ENCODE results near the gene TINAG. TPM values are rescaled to one million over a fixed set of nuclear protein-coding genes. Genes with fewer than 3 reads are reported as not detected.

TINAG gene
- total RNA-seq, 1 donor from 2014 or later = 0.41 TPM

DNA sequence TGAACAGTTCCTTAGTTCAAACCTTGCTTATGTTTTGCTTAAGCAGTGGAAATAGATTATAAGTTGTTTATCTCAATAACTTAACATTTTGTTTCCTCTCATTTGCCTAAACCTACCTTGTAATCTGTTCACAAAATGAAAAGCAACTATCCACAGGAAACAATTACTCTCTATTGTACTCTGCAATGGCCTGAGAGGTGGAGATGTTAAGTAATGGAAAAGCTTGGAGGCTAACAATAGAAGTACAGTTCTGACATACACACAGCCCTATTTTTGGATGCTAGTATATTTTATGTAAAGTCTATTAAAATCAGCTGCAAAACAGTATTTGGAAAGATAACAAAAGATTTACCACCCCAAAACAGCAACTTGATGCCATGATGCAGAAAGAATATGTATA is 82.1 kb downstream of the TINAG start:
- Histone ChIP-seq H3K27ac (replicated peaks) (no peak overlapping the region), H3K36me3 (no peaks in the 10 kb centered on the region), H3K27me3 (ENCODE audit: low read depth) (no peaks in the 10 kb centered on the region), H3K4me3 (no peak overlapping the region), H3K4me1 (no peaks in the 10 kb centered on the region), H3K9me3 (replicated peaks) (peaks cover 12% of the 10 kb centered on the region)
- no peak for DNase-seq
- intact Hi-C loops (cut with micrococcal nuclease) = no loop called here
- TF ChIP-seq CTCF (IDR thresholded peaks at IDR 0.05; ENCODE audit: borderline replicate concordance) = no peak

- Histone ChIP-seq H3K4me3 (no peak overlapping the region), H3K27ac (replicated peaks) (no peak overlapping the region), H3K9me3 (replicated peaks) (peaks cover 12% of the 10 kb centered on the region), H3K36me3 (no peaks in the 10 kb centered on the region), H3K4me1 (no peaks in the 10 kb centered on the region), H3K27me3 (ENCODE audit: low read depth) (no peaks in the 10 kb centered on the region)
- intact Hi-C loops (cut with micrococcal nuclease) = no loop called here
- no peak for DNase-seq
- TF ChIP-seq CTCF (IDR thresholded peaks at IDR 0.05; ENCODE audit: borderline replicate concordance) = no peak
Observed at GRCh38 chr6:54391577-54391976, 83.3 kb downstream of the TINAG start.

- no peak for TF ChIP-seq CTCF (IDR thresholded peaks at IDR 0.05; ENCODE audit: borderline replicate concordance)
- H3K4me3 ChIP-seq = no peak overlapping the region
- H3K9me3 ChIP-seq (replicated peaks) = peaks cover 5% of the 10 kb centered on the region
- no peak overlapping the region for H3K27ac ChIP-seq (replicated peaks)
- H3K36me3 ChIP-seq = no peaks in the 10 kb centered on the region
- no peaks in the 10 kb centered on the region for H3K27me3 ChIP-seq (ENCODE audit: low read depth)
- H3K4me1 ChIP-seq = no peaks in the 10 kb centered on the region
- no peak for DNase-seq
- intact Hi-C loops (cut with micrococcal nuclease) = no loop called here
Observed at GRCh38 chr6:54403096-54403495, 94.9 kb downstream of the TINAG start.

DNA sequence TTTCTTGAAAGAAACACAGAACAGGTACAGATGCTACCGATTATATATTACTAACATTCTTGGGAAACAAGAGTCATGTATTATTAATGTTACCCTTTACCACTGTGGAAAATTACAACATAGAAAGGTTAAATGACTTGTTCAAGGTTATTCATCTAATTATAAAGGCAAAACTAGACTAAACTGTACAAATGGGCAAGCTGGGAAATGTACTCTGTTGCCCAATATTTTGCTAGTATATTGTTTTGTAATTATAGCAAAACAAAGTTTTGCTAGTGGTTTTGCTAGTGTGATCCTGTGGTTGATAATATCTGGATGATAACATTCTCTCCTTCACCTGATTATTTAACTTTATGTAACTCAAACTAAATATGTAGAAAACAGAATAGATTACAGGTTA is 96.5 kb downstream of the TINAG start:
- H3K27ac ChIP-seq (replicated peaks) = no peak overlapping the region
- no peak overlapping the region for H3K4me3 ChIP-seq
- no peaks in the 10 kb centered on the region for H3K27me3 ChIP-seq (ENCODE audit: low read depth)
- H3K4me1 ChIP-seq = no peaks in the 10 kb centered on the region
- DNase-seq = no peak
- intact Hi-C loops (cut with micrococcal nuclease) = no loop called here
- peaks cover 12% of the 10 kb centered on the region for H3K9me3 ChIP-seq (replicated peaks)
- TF ChIP-seq CTCF (IDR thresholded peaks at IDR 0.05; ENCODE audit: borderline replicate concordance) = no peak
- no peaks in the 10 kb centered on the region for H3K36me3 ChIP-seq

DNA sequence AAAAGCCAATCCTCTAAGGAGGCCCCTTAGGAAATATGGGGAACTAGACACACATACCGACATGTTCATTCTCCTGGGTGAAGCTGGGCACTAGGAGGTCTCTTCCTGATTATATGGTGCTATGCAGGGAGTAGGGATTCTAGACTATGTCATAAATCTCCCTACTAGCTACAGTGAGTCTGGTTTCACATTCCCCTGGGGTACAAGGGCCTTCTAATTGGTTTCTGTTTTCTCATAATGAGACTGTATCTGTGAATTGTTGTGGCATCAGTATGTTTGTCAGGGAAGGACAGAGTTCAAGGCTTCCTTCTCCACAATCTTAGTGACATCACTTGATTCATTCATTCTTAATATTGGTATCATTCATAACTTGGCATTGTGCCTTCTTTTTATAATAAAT is 103.5 kb downstream of the TINAG start:
- no peaks in the 10 kb centered on the region for H3K36me3 ChIP-seq
- intact Hi-C loops (cut with micrococcal nuclease) = no loop called here
- DNase-seq = no peak
- no peaks in the 10 kb centered on the region for H3K4me1 ChIP-seq
- no peak for TF ChIP-seq CTCF (IDR thresholded peaks at IDR 0.05; ENCODE audit: borderline replicate concordance)
- no peaks in the 10 kb centered on the region for H3K27me3 ChIP-seq (ENCODE audit: low read depth)
- H3K4me3 ChIP-seq = no peak overlapping the region
- no peak overlapping the region for H3K27ac ChIP-seq (replicated peaks)
- H3K9me3 ChIP-seq (replicated peaks) = peaks cover 8% of the 10 kb centered on the region

DNA sequence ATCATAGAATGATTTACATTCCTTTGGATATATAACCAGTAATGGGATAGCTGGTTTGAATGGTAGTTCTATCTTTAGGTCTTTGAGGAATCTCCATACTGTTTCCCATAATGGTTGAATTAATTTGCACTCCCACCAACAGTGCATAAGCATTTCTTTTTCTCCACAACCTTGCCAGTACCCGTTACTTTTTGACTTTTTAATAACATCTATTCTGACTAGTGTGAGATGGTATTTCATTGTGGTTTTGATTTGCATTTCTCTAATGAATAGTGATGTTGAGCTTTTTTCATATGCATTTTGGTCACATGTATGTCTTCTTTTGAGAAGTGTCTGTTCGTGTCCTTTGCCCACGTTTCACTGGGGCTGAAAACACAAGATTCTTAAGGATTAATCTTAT is 107.3 kb downstream of the TINAG start:
- intact Hi-C loops (cut with micrococcal nuclease) = no loop called here
- DNase-seq = no peak

More for the DNA sequence above, 107.3 kb downstream of the TINAG start:
- no peaks in the 10 kb centered on the region for H3K4me1 ChIP-seq
- no peaks in the 10 kb centered on the region for H3K27me3 ChIP-seq (ENCODE audit: low read depth)
- TF ChIP-seq CTCF (IDR thresholded peaks at IDR 0.05; ENCODE audit: borderline replicate concordance) = no peak
- H3K36me3 ChIP-seq = no peaks in the 10 kb centered on the region
- no peak overlapping the region for H3K4me3 ChIP-seq
- H3K9me3 ChIP-seq (replicated peaks) = peaks cover 15% of the 10 kb centered on the region
- H3K27ac ChIP-seq (replicated peaks) = no peak overlapping the region
